Fibroblast of lung (primary cell): ENCODE measurements around the gene FYB2. TPM values are rescaled to one million over a fixed set of nuclear protein-coding genes. Genes with fewer than 3 reads are reported as not detected.

ENCODE experiments used
- DNase-seq, 2 donors: peaks; one replicate each; pipeline versions ENCODE4 v3.0.0 to v3.0.0-alpha.2; 2010; ENCODE audit warnings: low read depth in 2 of 2
- H2AFZ ChIP-seq: 2 replicates; pipeline ENCODE4 v1.5.1; 2012; ENCODE audit warnings: low read length, control low read depth, inconsistent platforms
- H3K27ac ChIP-seq: 2 replicates; pipeline ENCODE4 v1.5.1; 2011; ENCODE audit warnings: low read length, control low read depth; ENCODE audit not compliant: insufficient read depth
- H3K27me3 ChIP-seq: 2 replicates; pipeline ENCODE4 v1.5.1; 2011; ENCODE audit warnings: mild to moderate bottlenecking, low read length; ENCODE audit not compliant: control insufficient read depth, insufficient read depth
- H3K36me3 ChIP-seq: 2 replicates; pipeline ENCODE4 v1.5.1; 2011; ENCODE audit warnings: low read length; ENCODE audit not compliant: control insufficient read depth, insufficient read depth
- H3K4me1 ChIP-seq: 2 replicates; pipeline ENCODE4 v1.5.1; 2011; ENCODE audit warnings: low read length; ENCODE audit not compliant: control insufficient read depth, insufficient read depth; ENCODE audit errors: extremely low read depth
- H3K4me2 ChIP-seq: 2 replicates; pipeline ENCODE4 v1.5.1; 2011; ENCODE audit warnings: low read length, control low read depth; ENCODE audit not compliant: insufficient read depth; ENCODE audit errors: extremely low read depth
- H3K4me3 ChIP-seq, 4 experiments: fragments of 200-600 bp in 1 of 4; sonication (generic) in 1 of 4; replicated peaks in 1 of 4; 2 replicates each; pipeline ENCODE4 v1.5.1; 2011 to 2016; ENCODE audit warnings: low read length in 4 of 4, low read depth in 3 of 4, mild to moderate bottlenecking in 3 of 4, control low read depth in 2 of 4, inconsistent platforms in 1 of 4, mixed read lengths in 1 of 4; ENCODE audit not compliant: insufficient read depth in 1 of 4; ENCODE audit errors: control extremely low read depth in 1 of 4
- H3K79me2 ChIP-seq: 2 replicates; pipeline ENCODE4 v1.5.1; 2012; ENCODE audit warnings: mild to moderate bottlenecking, low read length, inconsistent platforms; ENCODE audit not compliant: control insufficient read depth, insufficient read depth
- H3K9ac ChIP-seq: 2 replicates; pipeline ENCODE4 v1.5.1; 2011; ENCODE audit warnings: mild to moderate bottlenecking, low read length, control low read depth; ENCODE audit not compliant: insufficient read depth
- H3K9me3 ChIP-seq: 2 replicates; pipeline ENCODE4 v1.5.1; 2012; ENCODE audit warnings: low read depth, low read length; ENCODE audit not compliant: control insufficient read depth, insufficient read depth
- H4K20me1 ChIP-seq: 2 replicates; pipeline ENCODE4 v1.5.1; 2011; ENCODE audit warnings: low read length; ENCODE audit not compliant: control insufficient read depth, insufficient read depth; ENCODE audit errors: extremely low read depth
- EZH2 ChIP-seq: IDR thresholded peaks from 2 replicates; pipeline ENCODE4 v1.5.1; 2012; ENCODE audit warnings: low read length, control low read depth, mild to moderate bottlenecking; ENCODE audit errors: missing control alignments
- polyA plus RNA-seq, 2 donors: library from polyadenylated mRNA; depleted of rRNA in 1 of 2; stranded (reverse) in 1 of 2; unstranded in 1 of 2; fragments of >200 nt; gene quantifications; 2 replicates each; pipeline ENCODE4 v1.2.1, GENCODE V29; 2011 to 2012; ENCODE audit warnings: missing spikeins in 1 of 2
- total RNA-seq: library from RNA; depleted of rRNA; stranded (reverse); fragments of >200 nt; gene quantifications from 2 replicates; pipeline ENCODE4 v1.2.1, GENCODE V29; 2014
- TF ChIP-seq, protein P1 (sequence below), 2 donors: IDR thresholded peaks in 1 of 2; conservative IDR thresholded peaks in 1 of 2; 1 replicate in 1 of 2; 2 replicates in 1 of 2; pipeline ENCODE4 v1.5.1; 2011 to 2012; ENCODE audit warnings: low read length in 2 of 2, control low read depth in 1 of 2, inconsistent platforms in 1 of 2, low read depth in 1 of 2, mild to moderate bottlenecking in 1 of 2

The FYB2 gene
- total and polyA plus RNA-seq, 2 donors (not counting 1 experiment from before 2014, with no cell fraction given) = not detected

DNA sequence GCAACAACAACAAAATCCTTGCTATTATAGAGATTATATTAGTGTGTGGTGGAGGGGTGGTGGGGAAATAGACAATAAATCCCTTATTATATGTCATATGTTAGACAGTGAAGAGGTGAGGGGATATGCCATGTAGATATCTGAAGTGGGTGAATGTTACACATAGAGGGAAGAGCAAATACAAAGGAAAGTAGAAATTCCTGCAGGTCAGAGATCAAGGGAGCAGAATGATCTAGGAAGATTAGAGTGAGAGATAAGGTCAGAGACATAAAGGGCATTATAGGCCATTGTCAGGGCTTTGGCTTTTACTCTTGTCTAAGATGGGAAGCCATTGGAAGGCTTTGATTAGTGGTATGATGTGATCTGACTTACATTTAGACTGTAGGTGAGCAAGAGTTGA is 135.6 kb downstream of the FYB2 start:
- no peak overlapping the region for H2AFZ ChIP-seq
- no peak overlapping the region for H3K27ac ChIP-seq
- H3K4me1 ChIP-seq = no peaks in the 10 kb centered on the region
- H3K9ac ChIP-seq = no peak overlapping the region
- DNase-seq = no peak
- no peaks in the 10 kb centered on the region for H3K36me3 ChIP-seq
- TF ChIP-seq, protein P1, sequence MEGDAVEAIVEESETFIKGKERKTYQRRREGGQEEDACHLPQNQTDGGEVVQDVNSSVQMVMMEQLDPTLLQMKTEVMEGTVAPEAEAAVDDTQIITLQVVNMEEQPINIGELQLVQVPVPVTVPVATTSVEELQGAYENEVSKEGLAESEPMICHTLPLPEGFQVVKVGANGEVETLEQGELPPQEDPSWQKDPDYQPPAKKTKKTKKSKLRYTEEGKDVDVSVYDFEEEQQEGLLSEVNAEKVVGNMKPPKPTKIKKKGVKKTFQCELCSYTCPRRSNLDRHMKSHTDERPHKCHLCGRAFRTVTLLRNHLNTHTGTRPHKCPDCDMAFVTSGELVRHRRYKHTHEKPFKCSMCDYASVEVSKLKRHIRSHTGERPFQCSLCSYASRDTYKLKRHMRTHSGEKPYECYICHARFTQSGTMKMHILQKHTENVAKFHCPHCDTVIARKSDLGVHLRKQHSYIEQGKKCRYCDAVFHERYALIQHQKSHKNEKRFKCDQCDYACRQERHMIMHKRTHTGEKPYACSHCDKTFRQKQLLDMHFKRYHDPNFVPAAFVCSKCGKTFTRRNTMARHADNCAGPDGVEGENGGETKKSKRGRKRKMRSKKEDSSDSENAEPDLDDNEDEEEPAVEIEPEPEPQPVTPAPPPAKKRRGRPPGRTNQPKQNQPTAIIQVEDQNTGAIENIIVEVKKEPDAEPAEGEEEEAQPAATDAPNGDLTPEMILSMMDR (conservative IDR thresholded peaks at IDR 0.05 in 1 of 2, IDR thresholded peaks at IDR 0.05 in 1 of 2; ENCODE audit: low read depth in 1 of 2, low read length in 2 of 2) = no peak
- TF ChIP-seq EZH2 = no peak
- no peak overlapping the region for H3K4me2 ChIP-seq
- no peaks in the 10 kb centered on the region for H3K79me2 ChIP-seq
- H3K27me3 ChIP-seq = no peaks in the 10 kb centered on the region
- no peaks in the 10 kb centered on the region for H4K20me1 ChIP-seq
- H3K9me3 ChIP-seq = no peaks in the 10 kb centered on the region
- H3K4me3 ChIP-seq = no peak overlapping the region

DNA sequence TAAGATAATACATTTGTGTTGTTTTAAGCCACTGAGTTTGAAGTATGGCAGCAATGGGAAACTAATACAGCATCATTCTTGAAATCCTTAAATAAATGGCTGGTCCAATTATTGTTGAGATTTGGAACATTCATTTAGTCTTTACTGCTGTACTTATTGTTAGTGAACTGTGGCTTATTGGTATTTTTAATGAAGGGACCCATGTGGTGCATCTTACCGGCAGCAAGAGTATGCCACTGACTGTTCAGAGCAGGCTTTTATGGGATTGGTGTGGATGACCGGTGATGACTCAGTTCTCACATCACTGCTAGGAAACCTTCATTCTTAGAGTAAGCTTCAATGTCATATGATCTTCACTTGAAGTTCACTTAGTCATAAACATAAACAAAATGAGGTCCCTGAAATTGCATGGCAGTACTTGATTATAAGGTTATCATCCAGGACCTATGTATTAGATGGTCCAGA is 142.6 kb downstream of the FYB2 start:
- no peaks in the 10 kb centered on the region for H3K27me3 ChIP-seq
- no peaks in the 10 kb centered on the region for H3K4me1 ChIP-seq
- H4K20me1 ChIP-seq = no peaks in the 10 kb centered on the region
- H3K36me3 ChIP-seq = no peaks in the 10 kb centered on the region
- TF ChIP-seq EZH2 = no peak
- TF ChIP-seq, protein P1 (conservative IDR thresholded peaks at IDR 0.05 in 1 of 2, IDR thresholded peaks at IDR 0.05 in 1 of 2; ENCODE audit: low read depth in 1 of 2, low read length in 2 of 2) = no peak
- no peak overlapping the region for H3K9ac ChIP-seq
- DNase-seq = peak; percentile 72 to 84
- peak overlapping the region; percentile 34 for H3K27ac ChIP-seq
- H3K79me2 ChIP-seq = no peaks in the 10 kb centered on the region
- no peak overlapping the region for H3K4me3 ChIP-seq
- no peaks in the 10 kb centered on the region for H3K9me3 ChIP-seq
- no peak overlapping the region for H2AFZ ChIP-seq
- no peak overlapping the region for H3K4me2 ChIP-seq

- Histone ChIP-seq H3K27ac (no peak overlapping the region), H3K9ac (no peak overlapping the region), H3K79me2 (no peaks in the 10 kb centered on the region)
Measured at GRCh38 chr1:56675763-56676162, 143.4 kb downstream of the FYB2 start.

More at GRCh38 chr1:56675763-56676162, 143.4 kb downstream of the FYB2 start:
- H3K27me3 ChIP-seq = no peaks in the 10 kb centered on the region
- TF ChIP-seq EZH2 = no peak
- TF ChIP-seq, protein P1 (conservative IDR thresholded peaks at IDR 0.05 in 1 of 2, IDR thresholded peaks at IDR 0.05 in 1 of 2; ENCODE audit: low read depth in 1 of 2, low read length in 2 of 2) = no peak
- H3K9me3 ChIP-seq = no peaks in the 10 kb centered on the region
- H3K4me2 ChIP-seq = no peak overlapping the region
- DNase-seq = no peak
- H4K20me1 ChIP-seq = no peaks in the 10 kb centered on the region
- H3K4me1 ChIP-seq = no peaks in the 10 kb centered on the region
- no peak overlapping the region for H3K4me3 ChIP-seq
- no peaks in the 10 kb centered on the region for H3K36me3 ChIP-seq
- no peak overlapping the region for H2AFZ ChIP-seq
